ENCODE data around the gene SCARB1.

The SCARB1 gene

DNA sequence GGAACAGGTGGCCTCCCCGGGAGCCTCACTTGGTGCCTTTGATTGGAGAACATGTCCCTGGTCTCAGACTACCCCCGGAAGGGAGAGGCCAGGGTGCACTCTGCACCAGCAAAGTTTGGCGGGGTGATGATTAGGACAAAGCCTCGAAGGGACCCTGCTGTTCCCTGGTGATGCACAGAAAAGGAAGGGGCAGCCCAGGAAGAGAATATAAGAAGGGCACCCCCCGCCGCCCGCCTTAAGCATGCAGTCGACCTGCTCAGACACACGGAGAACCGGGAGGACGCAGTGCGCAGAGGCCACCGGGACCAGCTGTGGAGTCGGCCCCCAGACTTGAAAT, 6.9 kb downstream of the SCARB1 start:
- H3K27ac ChIP-seq (ENCODE audit: low read depth, low read length): no peak overlapping the region
- H3K4me3 ChIP-seq (ENCODE audit: low read length): no peak overlapping the region
- no peak overlapping the region for H3K18ac ChIP-seq (ENCODE audit: low read length)
- H3K4ac ChIP-seq (ENCODE audit: low read depth, low read length): no peak overlapping the region
- H3K36me3 ChIP-seq (ENCODE audit: control insufficient read depth, insufficient read depth, low read length): no peaks in the 10 kb centered on the region
- H4K5ac ChIP-seq (ENCODE audit: low read length): no peak overlapping the region
- no peak overlapping the region for H3K23ac ChIP-seq (ENCODE audit: low read length)
- H2BK5ac ChIP-seq (ENCODE audit: low read length): no peak overlapping the region
- no peak overlapping the region for H2BK15ac ChIP-seq (replicated peaks; ENCODE audit: low read depth)
- peaks cover 20% of the 10 kb centered on the region for H3K79me1 ChIP-seq (ENCODE audit: low read length)
- H3K79me2 ChIP-seq (ENCODE audit: control insufficient read depth, insufficient read depth, low read length): peaks cover 14% of the 10 kb centered on the region
- no peak for DNase-seq
- WGBS (ENCODE audit: extremely low coverage, insufficient coverage, low lambda C conversion rate): no CpG with 5 or more reads among the region's 14 CpGs
- no peak overlapping the region for H3K4me2 ChIP-seq (ENCODE audit: low read length)
- H3K9ac ChIP-seq (ENCODE audit: low read length): no peak overlapping the region
- no peak overlapping the region for H2BK120ac ChIP-seq (ENCODE audit: low read depth, low read length)
- H3K4me1 ChIP-seq (ENCODE audit: control insufficient read depth, low read depth, low read length): no peaks in the 10 kb centered on the region
- H4K8ac ChIP-seq (ENCODE audit: low read depth, low read length): no peak overlapping the region
- H3K56ac ChIP-seq (ENCODE audit: low read length): no peak overlapping the region
- no peak overlapping the region for H2AK5ac ChIP-seq (ENCODE audit: low read length)
- H3K27me3 ChIP-seq (ENCODE audit: insufficient read depth, low read length, poor library complexity): no peaks in the 10 kb centered on the region

DNA sequence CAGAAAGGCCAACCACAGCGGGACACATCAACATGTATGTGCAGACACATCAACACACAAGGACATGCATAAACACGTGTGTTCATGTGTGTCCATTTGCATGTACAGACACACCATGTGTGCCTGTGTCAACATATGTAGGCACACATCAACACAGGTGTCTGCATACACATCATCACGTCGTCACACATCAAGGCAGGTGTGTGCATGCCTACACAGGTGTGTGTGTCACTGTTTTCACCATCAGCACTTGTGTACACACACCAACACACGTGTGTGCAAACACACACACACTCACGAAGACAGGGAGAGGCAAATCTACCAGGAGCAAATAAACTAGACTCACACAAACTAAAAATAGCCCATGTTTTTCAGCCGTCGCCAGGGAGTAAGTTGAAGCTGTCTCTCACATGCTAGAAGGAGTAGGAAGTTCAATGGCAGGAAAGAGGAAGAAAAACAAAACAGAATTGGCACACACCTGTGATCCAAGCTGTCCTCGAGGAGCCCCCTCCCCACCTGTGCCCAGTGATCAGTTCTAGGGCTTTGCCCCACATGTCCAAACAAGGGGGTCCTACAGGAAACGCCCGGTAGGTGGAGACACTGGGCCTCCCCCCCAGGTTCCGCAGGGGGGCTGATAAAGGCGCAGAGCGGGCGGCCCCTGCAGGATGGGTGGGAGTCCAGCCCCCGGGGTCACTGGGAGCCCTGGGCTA, 7.4 kb downstream of the SCARB1 start:
- H3K79me2 ChIP-seq (ENCODE audit: control insufficient read depth, insufficient read depth, low read length): peaks cover 14% of the 10 kb centered on the region
- H2AK5ac ChIP-seq (ENCODE audit: low read length): no peak overlapping the region
- H3K79me1 ChIP-seq (ENCODE audit: low read length): peaks cover 20% of the 10 kb centered on the region
- no peak overlapping the region for H3K4me2 ChIP-seq (ENCODE audit: low read length)
- no peak overlapping the region for H4K8ac ChIP-seq (ENCODE audit: low read depth, low read length)
- no peak overlapping the region for H3K4ac ChIP-seq (ENCODE audit: low read depth, low read length)
- no CpG with 5 or more reads among the region's 16 CpGs for WGBS (ENCODE audit: extremely low coverage, insufficient coverage, low lambda C conversion rate)
- no peaks in the 10 kb centered on the region for H3K4me1 ChIP-seq (ENCODE audit: control insufficient read depth, low read depth, low read length)
- no peaks in the 10 kb centered on the region for H3K36me3 ChIP-seq (ENCODE audit: control insufficient read depth, insufficient read depth, low read length)
- H3K56ac ChIP-seq (ENCODE audit: low read length): no peak overlapping the region
- H2BK120ac ChIP-seq (ENCODE audit: low read depth, low read length): no peak overlapping the region
- no peak for DNase-seq
- H3K27ac ChIP-seq (ENCODE audit: low read depth, low read length): no peak overlapping the region
- H3K18ac ChIP-seq (ENCODE audit: low read length): no peak overlapping the region
- no peak overlapping the region for H3K23ac ChIP-seq (ENCODE audit: low read length)
- no peak overlapping the region for H4K5ac ChIP-seq (ENCODE audit: low read length)
- H3K9ac ChIP-seq (ENCODE audit: low read length): no peak overlapping the region
- H3K4me3 ChIP-seq (ENCODE audit: low read length): no peak overlapping the region
- H3K27me3 ChIP-seq (ENCODE audit: insufficient read depth, low read length, poor library complexity): no peaks in the 10 kb centered on the region
- no peak overlapping the region for H2BK15ac ChIP-seq (replicated peaks; ENCODE audit: low read depth)
- H2BK5ac ChIP-seq (ENCODE audit: low read length): no peak overlapping the region

- no peaks in the 10 kb centered on the region for H3K4me1 ChIP-seq (ENCODE audit: control insufficient read depth, low read depth, low read length)
- H3K79me2 ChIP-seq (ENCODE audit: control insufficient read depth, insufficient read depth, low read length): peaks cover 14% of the 10 kb centered on the region
- H3K56ac ChIP-seq (ENCODE audit: low read length): no peak overlapping the region
- H3K27me3 ChIP-seq (ENCODE audit: insufficient read depth, low read length, poor library complexity): no peaks in the 10 kb centered on the region
- H2BK15ac ChIP-seq (replicated peaks; ENCODE audit: low read depth): no peak overlapping the region
- no peak overlapping the region for H3K23ac ChIP-seq (ENCODE audit: low read length)
- peaks cover 20% of the 10 kb centered on the region for H3K79me1 ChIP-seq (ENCODE audit: low read length)
- no peak overlapping the region for H4K8ac ChIP-seq (ENCODE audit: low read depth, low read length)
- H4K5ac ChIP-seq (ENCODE audit: low read length): no peak overlapping the region
- no peak for DNase-seq
- H3K4me3 ChIP-seq (ENCODE audit: low read length): no peak overlapping the region
- no peak overlapping the region for H2BK120ac ChIP-seq (ENCODE audit: low read depth, low read length)
- H3K18ac ChIP-seq (ENCODE audit: low read length): no peak overlapping the region
- H3K9ac ChIP-seq (ENCODE audit: low read length): no peak overlapping the region
- H3K4me2 ChIP-seq (ENCODE audit: low read length): no peak overlapping the region
- no peak overlapping the region for H3K27ac ChIP-seq (ENCODE audit: low read depth, low read length)
- H3K36me3 ChIP-seq (ENCODE audit: control insufficient read depth, insufficient read depth, low read length): peaks cover 2% of the 10 kb centered on the region
- no CpG with 5 or more reads among the region's 15 CpGs for WGBS (ENCODE audit: extremely low coverage, insufficient coverage, low lambda C conversion rate)
- no peak overlapping the region for H3K4ac ChIP-seq (ENCODE audit: low read depth, low read length)
- H2AK5ac ChIP-seq (ENCODE audit: low read length): no peak overlapping the region
- H2BK5ac ChIP-seq (ENCODE audit: low read length): no peak overlapping the region
These were observed 8.2 kb downstream of the SCARB1 start for GRCh38 chr12:124855275-124855957.

DNA sequence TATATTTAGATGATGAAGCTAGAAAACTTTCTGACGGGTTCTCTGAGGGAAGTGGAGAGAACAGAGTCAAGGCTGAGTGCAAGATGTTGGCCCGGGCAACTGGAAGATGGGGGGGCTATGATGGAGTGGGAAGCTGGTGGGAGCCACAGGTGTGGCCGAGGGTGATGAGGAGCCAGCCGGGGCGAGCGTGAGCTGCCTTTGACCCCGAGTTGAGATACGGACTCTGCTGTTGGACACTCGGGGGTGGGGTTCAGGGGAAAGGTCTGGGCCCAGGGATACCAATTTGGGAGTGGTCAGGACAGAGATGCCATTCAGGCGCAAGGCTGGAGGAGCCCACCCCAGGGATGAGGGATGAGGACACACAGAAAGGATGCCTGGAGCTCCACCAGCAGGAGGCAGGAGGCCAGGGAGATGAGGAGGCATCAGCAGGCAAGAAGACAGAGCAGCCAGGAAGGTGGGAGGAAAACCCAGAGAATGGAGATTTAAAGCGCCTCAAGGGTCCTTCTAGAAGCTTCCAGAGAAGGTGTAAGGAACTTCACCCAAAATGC, 9.0 kb downstream of the SCARB1 start:
- no peaks in the 10 kb centered on the region for H3K27me3 ChIP-seq (ENCODE audit: insufficient read depth, low read length, poor library complexity)
- no peak overlapping the region for H2BK5ac ChIP-seq (ENCODE audit: low read length)
- no peak overlapping the region for H3K18ac ChIP-seq (ENCODE audit: low read length)
- H2BK15ac ChIP-seq (replicated peaks; ENCODE audit: low read depth): no peak overlapping the region
- H2AK5ac ChIP-seq (ENCODE audit: low read length): no peak overlapping the region
- H4K8ac ChIP-seq (ENCODE audit: low read depth, low read length): no peak overlapping the region
- peaks cover 17% of the 10 kb centered on the region for H3K79me1 ChIP-seq (ENCODE audit: low read length)
- no peak overlapping the region for H3K27ac ChIP-seq (ENCODE audit: low read depth, low read length)
- H3K36me3 ChIP-seq (ENCODE audit: control insufficient read depth, insufficient read depth, low read length): peaks cover 2% of the 10 kb centered on the region
- H4K5ac ChIP-seq (ENCODE audit: low read length): no peak overlapping the region
- no peak overlapping the region for H3K56ac ChIP-seq (ENCODE audit: low read length)
- WGBS (ENCODE audit: extremely low coverage, insufficient coverage, low lambda C conversion rate): no CpG with 5 or more reads among the region's 11 CpGs
- no peak overlapping the region for H3K4me3 ChIP-seq (ENCODE audit: low read length)
- no peaks in the 10 kb centered on the region for H3K4me1 ChIP-seq (ENCODE audit: control insufficient read depth, low read depth, low read length)
- DNase-seq: no peak
- no peak overlapping the region for H3K23ac ChIP-seq (ENCODE audit: low read length)
- H3K9ac ChIP-seq (ENCODE audit: low read length): no peak overlapping the region
- no peak overlapping the region for H3K4me2 ChIP-seq (ENCODE audit: low read length)
- no peak overlapping the region for H3K4ac ChIP-seq (ENCODE audit: low read depth, low read length)
- H3K79me2 ChIP-seq (ENCODE audit: control insufficient read depth, insufficient read depth, low read length): peaks cover 12% of the 10 kb centered on the region
- H2BK120ac ChIP-seq (ENCODE audit: low read depth, low read length): no peak overlapping the region

DNA sequence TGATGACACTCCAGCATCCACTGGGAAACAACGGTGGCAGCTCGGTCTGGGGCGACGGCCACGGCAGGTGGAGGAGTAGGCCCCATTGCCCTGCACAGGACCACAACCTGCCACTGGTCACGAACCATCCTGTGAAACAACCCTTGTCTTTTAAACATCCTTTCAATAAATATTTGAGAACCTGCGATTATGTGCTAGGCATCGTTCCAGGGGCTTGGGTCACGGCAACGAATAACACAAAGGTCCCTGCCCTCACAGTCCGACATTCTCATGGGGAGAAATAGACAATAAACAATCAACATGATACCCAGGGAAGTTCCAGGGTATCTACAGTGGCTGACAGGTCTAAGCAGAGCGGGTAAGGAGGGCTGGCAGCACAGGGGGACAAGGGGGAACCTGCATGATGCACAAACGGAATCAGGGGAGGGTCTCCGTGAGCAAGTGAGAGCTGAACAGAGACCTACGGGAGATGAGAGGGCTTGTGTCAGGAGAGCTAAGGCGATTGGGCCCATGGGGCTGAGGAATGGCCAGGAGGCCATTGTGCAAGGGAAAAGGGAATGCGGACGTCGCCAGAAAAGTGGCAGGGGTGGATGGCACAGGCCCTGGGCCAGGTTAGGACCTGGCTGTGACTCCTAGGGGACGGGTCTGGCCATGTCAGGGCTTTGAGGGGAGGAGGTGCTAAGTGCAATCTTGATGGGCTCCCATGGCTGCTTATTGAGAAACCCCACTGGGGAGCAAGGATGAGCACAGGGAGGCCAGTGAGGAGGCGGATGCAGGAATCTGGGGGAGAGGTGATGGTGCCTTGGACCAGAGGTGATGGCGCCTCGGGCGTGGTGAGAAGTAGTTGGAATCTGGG, 9.7 kb downstream of the SCARB1 start:
- no peak overlapping the region for H3K27ac ChIP-seq (ENCODE audit: low read depth, low read length)
- H3K79me2 ChIP-seq (ENCODE audit: control insufficient read depth, insufficient read depth, low read length): peaks cover 12% of the 10 kb centered on the region
- no peak overlapping the region for H4K8ac ChIP-seq (ENCODE audit: low read depth, low read length)
- no peak for DNase-seq
- no peaks in the 10 kb centered on the region for H3K4me1 ChIP-seq (ENCODE audit: control insufficient read depth, low read depth, low read length)
- no peak overlapping the region for H3K9ac ChIP-seq (ENCODE audit: low read length)
- no peak overlapping the region for H3K23ac ChIP-seq (ENCODE audit: low read length)
- no peak overlapping the region for H3K18ac ChIP-seq (ENCODE audit: low read length)
- H3K36me3 ChIP-seq (ENCODE audit: control insufficient read depth, insufficient read depth, low read length): peaks cover 2% of the 10 kb centered on the region
- no peak overlapping the region for H3K4ac ChIP-seq (ENCODE audit: low read depth, low read length)
- no peak overlapping the region for H2BK15ac ChIP-seq (replicated peaks; ENCODE audit: low read depth)
- no peak overlapping the region for H2AK5ac ChIP-seq (ENCODE audit: low read length)
- no peak overlapping the region for H3K4me3 ChIP-seq (ENCODE audit: low read length)
- H4K5ac ChIP-seq (ENCODE audit: low read length): no peak overlapping the region
- H3K27me3 ChIP-seq (ENCODE audit: insufficient read depth, low read length, poor library complexity): no peaks in the 10 kb centered on the region
- H3K56ac ChIP-seq (ENCODE audit: low read length): no peak overlapping the region
- no peak overlapping the region for H2BK120ac ChIP-seq (ENCODE audit: low read depth, low read length)
- no peak overlapping the region for H3K4me2 ChIP-seq (ENCODE audit: low read length)
- no CpG with 5 or more reads among the region's 24 CpGs for WGBS (ENCODE audit: extremely low coverage, insufficient coverage, low lambda C conversion rate)
- peaks cover 17% of the 10 kb centered on the region for H3K79me1 ChIP-seq (ENCODE audit: low read length)
- no peak overlapping the region for H2BK5ac ChIP-seq (ENCODE audit: low read length)

Measured in mesendoderm (in vitro differentiated cells).